ENCODE measurements around the gene GDNF.

DNA sequence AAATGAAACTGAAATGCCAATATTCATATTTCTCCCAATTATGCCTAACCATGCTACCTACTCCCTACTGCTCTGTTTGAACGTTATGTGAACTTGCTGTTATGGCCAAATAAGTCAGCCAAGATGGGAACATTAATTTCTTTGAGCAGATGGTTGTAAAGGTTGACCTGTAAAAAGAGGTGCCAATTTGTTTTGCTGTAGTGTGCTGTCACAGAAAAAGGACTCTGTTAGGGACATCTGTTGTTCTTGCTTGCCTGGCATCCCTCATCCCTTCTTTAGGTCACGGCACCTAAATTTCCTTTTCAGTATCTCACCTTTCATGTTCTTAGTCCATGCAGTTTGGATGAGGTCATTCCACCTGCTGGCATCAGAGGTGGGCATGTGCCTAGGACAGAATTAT, 35.4 kb downstream of the GDNF start:
- TF ChIP-seq, protein P1, sequence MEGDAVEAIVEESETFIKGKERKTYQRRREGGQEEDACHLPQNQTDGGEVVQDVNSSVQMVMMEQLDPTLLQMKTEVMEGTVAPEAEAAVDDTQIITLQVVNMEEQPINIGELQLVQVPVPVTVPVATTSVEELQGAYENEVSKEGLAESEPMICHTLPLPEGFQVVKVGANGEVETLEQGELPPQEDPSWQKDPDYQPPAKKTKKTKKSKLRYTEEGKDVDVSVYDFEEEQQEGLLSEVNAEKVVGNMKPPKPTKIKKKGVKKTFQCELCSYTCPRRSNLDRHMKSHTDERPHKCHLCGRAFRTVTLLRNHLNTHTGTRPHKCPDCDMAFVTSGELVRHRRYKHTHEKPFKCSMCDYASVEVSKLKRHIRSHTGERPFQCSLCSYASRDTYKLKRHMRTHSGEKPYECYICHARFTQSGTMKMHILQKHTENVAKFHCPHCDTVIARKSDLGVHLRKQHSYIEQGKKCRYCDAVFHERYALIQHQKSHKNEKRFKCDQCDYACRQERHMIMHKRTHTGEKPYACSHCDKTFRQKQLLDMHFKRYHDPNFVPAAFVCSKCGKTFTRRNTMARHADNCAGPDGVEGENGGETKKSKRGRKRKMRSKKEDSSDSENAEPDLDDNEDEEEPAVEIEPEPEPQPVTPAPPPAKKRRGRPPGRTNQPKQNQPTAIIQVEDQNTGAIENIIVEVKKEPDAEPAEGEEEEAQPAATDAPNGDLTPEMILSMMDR (IDR thresholded peaks at IDR 0.05): no peak
- no peak for TF ChIP-seq POLR2A (IDR thresholded peaks at IDR 0.05)

Data from esophagus squamous epithelium (tissue), 4 donors.